RPMI7951 (cell line): ENCODE data around the gene SAMD4A. TPM values are rescaled to one million over a fixed set of nuclear protein-coding genes. Genes with fewer than 3 reads are reported as not detected.
"Not testable (repeated sequence)": the region's sequence is repeated elsewhere in the genome, so short reads cannot be mapped to it uniquely, and the experiment has no call there.

Source experiments
- DNase-seq: peaks from one replicate; pipeline ENCODE4 v3.0.0-alpha.2; 2012; ENCODE audit warnings: low read depth
- total RNA-seq: library from RNA; depleted of rRNA; stranded (reverse); fragments of >200 nt; shearing (Covaris generic); gene quantifications from 2 replicates; pipeline ENCODE4 v1.2.3, GENCODE V29; 2014

SAMD4A gene
- total RNA-seq, 1 experiment from 2014 or later: 10.1 TPM

DNA sequence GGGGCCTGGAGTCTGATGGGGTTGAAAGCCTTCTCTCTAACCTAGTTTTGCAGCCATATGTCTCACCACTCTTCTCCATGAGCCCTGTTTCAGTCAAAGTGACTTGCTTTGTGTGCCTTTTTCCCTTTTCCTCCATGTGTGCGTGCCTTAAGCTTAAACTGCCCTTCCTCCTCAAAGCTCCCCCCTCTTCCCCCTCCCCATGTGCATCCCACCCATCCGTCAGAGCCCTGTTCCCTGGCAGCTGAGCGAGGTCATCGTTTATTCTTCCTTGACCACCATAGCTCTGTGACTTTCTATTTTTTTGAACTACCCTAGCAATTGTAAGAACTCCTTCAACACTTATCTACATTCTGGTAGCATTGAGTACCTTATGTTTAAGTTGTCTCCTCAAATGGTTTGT, 24.9 kb downstream of the SAMD4A start:
- no peak for DNase-seq

DNA sequence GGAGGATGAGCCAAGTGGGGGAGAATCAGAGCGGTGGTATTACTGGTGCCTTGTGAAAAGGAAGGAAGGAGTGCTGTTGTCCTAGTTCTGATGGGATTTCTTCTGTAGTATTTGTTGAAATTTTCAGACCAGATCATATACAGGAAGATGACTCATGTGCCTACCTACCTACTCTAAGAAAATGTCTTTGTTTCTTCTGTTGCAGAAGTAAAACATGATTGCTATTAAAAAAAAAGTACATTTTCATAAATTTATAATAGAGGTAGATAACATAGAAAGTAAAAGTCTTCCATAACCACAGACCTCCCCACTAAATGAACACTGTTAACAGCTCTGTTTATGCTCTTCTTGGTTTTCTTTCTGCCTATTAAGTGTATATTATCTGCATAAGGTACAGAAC, 26.9 kb downstream of the SAMD4A start:
- no peak for DNase-seq

DNA sequence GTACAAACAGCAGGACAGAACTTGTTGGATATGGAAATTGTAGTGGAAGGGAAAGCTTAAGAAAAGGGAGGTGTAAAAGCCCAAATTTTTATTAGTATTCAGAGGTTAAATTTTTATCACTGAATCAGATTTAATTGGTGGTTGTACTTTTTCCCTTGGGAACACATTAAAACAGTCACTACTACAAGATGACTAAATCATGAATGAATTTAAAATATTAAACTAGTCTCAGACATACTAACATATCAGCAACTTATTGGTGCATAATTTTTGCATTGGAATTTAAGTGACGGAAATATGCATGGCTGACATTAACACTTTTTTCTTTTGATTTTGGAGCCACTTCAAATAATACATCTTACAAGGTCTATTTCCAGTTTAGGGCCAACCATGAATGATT, 27.6 kb downstream of the SAMD4A start:
- DNase-seq: no peak

- peak; percentile 66 for DNase-seq
Observed at GRCh38 chr14:54597795-54598443, 31.0 kb downstream of the SAMD4A start.

GRCh38 chr14:54599966-54600716, 33.2 kb downstream of the SAMD4A start:
- peak; percentile 37 for DNase-seq

DNA sequence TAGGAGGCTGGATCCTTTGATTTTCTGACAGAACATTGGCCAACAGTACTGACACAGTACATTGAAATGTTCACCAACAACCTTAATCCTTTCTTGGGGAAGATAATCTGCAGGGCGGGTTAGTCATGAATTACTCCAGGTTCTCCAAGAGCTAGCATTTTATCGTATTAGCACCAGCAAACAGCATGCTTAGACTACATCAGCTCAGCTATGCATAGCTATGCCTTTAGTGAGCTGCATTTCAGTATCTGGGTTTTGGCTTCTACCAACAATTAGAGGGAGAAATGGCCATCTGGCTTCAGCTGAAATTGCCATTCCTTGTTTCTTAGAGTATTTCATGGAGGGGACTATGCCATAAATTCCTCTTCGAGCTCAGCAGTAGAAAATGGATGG, 33.8 kb downstream of the SAMD4A start:
- peak; percentile 11 for DNase-seq

DNA sequence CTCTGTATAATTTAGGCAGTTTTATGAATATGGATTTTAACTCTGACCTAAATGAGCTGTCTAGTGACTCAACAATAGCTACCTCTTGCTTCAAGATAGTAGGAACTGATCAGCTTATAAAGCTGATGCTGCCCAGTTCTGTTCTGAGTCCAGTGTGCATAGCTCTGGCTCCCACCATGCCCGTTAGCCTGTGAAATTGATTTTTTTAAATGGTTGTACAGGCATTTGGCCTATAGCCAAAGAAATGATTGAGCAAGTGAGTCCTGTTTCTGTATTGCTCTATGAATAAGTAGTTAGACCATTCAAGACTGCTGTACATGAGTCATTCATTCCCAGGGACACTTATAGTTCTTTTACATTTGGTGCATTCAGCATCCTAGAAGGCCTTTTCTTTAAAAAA, 36.4 kb downstream of the SAMD4A start:
- DNase-seq: peak; percentile 43

- peak; percentile 81 for DNase-seq
Observed at GRCh38 chr14:54606178-54606577, 39.2 kb downstream of the SAMD4A start.

DNA sequence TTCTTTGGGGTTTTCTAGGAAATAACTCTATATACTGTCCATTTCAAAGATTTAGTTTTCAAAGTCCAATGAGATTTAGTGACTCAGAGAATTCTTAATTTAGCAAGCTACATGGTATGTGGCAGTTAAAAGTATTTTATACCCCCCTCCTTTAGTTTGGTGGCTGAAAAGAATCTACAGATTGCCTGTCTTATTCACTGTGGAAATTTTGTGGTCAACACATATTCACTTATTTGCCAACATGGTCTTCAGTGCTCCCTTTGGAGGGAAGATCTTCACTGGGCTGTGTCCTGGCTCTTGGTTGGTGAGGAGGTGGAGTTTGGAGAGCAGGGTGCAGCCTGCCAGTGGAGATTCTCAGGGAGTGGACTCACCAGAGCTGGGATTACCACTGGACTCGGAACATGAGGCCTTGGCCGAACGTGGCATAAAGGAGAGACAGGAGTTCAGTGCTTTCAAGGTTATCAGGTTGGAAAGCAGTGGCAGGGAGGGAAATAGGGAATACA, 39.8 kb downstream of the SAMD4A start:
- peak; percentile 85 for DNase-seq

- DNase-seq: no peak
Observed at GRCh38 chr14:54609576-54609975, 42.6 kb downstream of the SAMD4A start.

DNA sequence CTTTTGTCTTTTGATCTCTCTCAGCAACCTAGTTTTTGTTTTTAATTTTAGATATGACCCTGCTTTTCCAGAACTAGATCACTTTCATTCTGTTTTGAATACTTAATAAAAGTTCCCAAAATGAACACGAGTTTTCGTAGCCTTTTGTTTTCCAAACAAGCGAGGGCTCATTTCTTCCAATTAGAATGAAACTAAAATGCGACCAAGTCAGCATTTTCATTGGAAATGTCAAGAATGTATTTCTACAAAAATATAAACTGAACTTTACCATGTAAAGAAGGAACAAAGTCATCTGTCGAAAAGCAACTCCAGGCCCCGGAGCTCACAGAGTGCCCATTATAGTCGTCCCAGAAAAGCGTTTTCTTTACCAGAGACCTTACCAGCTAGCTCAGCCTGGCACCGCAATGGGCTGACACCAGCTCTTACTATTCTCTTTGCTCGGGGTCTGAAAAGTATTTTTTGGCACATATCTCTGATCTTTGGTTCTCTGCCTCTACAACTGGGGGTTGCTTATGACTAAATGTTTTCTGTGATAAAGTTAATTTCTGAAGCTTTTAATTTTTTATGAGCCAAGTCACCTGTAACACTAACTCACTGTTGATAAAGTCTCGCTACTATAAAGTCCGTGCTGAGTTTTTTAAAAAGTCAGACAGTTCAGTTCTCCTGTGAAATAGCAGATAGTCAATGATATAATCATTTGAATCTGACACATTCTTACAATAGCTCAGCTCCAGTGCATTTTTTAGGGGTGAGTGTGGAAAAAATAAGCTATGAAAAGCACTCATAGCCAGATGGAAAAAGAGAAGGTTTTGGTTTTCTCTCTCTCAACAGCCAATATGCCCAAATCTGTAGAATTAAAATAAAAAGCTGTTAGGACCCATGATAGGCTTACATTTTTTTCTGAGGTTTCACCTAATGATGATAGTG, 43.4 kb downstream of the SAMD4A start:
- peak; percentile 40 for DNase-seq

DNA sequence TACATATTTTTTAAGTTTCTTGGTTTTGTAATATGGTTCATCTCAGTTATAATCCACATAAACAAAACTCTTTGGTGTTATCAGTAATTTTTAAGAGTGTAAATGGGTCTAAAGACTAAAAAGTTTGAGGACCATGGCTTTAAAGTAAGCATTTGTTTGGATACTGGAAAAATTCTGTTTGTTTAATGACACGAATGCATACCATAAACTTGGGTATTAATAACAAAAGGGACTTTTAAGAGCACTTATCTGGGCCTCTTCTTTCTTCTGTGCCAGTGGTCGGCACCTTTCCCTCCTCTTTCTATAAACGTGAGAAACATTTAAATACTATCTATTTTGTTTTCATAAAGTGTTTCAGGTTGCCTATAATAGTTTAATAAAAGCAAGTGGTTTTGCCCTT, 47.4 kb downstream of the SAMD4A start:
- no peak for DNase-seq

- DNase-seq: no peak
Observed at GRCh38 chr14:54617467-54617866, 50.5 kb downstream of the SAMD4A start.

DNA sequence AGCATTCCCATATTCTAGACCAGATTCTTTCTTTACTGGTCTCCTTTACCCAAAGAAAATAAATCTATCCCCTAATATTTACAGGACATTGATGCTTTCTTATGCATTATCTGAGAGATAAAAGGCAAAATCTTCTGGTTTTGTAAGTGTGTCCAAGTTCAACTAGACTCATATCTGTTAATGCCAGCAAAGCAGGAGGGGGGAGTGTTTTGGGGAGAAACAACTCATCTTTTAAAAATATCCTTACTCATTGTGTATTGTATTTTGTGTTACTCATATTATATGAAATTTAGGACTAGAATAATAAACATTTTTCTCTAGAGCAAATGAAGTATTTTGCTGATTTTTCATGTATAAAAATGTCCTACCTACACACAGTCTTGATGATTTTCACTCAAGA, 54.8 kb downstream of the SAMD4A start:
- no peak for DNase-seq

DNA sequence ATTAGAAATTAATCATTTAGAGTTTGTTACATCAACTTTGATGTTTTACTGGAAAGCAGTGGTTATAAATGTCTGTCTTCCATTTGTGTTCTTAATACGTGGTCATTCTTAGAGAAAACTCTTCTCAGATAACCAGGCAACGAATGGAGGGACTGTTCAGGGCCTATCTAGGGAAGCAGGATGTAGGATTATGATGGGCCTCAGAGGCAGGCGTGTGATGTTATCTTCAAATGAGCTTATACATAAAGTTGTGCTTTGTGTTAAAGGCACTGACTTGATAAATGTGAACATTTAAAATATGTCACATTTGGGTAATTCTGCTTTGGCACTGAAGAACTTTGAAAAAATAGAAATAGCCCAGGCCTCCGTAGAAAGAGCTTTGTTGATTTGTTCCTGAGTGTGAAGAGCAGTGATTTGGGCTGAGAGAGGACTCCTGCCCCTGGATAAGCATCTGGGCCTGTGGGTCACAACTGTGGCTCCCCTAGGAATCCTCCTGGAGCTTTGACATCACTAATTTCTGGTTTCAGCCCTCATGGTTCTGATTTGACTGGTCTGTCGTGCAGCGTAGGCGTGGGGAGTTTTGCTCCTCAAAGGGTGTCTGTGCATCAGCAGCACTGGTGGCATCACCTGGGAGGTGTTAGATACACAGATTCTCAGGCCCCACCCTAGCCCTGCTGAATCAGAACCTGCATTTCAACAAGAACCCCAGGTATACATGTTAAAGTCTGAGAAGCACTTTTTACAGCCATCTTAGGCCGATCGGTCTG, 55.4 kb downstream of the SAMD4A start:
- DNase-seq: no peak

DNA sequence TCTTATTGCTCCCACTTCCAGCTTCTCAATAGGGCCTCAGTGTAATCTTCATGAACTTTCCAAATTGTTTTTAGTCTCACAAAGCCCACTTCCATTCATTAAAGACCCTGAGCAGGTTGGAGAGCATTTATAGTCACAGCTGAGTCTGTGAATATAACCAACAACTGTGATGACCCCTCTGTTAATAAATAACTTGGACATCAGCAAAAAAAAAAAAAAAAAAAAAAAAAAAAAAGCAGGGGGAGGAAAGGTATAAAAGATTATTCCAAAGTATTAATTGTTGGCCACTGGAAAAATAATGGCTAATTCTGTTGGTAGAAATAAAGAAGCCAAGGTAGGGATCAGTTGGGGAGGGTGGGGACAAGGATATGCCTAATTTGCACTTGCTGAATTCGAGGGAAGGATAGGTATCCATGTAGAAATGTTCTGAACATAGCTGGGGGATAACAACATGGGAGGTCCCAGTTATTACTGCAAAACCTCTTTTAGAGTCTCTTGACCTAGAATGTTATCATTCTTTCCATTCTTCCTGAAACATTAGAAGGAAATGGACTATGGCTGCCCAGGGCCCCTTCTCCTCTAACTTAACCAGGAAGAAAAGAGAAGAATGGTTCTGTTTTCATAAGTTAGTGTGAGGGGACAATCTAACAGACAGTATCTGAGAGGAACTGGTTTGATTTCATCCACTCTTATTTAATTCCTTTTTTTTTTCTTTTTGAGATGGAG, 56.5 kb downstream of the SAMD4A start:
- no peak for DNase-seq

DNA sequence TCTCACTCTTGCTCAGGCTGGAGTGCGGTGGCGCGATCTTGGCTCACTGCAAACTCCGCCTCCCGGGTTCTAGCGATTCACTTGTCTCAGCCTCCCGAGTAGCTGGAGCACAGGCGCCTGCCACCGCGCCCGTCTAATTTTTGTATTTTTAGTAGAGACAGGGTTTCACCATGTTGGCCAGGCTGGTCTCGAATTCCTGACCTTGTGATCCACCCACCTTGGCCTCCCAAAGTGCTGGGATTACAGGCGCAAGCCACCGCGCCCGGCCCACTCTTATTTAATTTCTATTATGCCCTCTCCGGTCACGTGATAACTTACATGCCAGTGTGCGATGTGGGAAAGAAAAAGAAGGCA, 57.1 kb downstream of the SAMD4A start:
- DNase-seq: not testable (repeated sequence)

DNA sequence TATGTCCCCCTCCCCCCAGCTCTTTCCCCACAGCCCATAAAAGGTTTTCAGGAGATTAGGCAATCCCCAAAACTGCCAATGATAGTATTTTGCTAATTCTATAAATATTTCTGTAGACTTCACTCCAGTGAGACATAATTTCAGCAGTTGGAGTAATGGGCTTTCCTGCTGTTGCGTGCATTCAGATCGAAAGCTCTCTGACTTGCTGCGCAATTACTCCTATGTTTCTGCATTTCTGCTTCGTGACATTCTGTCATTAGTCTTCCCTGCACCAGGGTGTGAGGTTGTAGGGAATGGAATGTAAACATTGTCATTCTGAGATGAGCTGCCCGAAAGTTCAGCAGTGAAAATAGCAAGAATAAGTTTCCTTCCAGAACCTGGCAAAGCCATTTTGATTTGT, 58.2 kb downstream of the SAMD4A start:
- DNase-seq: peak; percentile 26

DNA sequence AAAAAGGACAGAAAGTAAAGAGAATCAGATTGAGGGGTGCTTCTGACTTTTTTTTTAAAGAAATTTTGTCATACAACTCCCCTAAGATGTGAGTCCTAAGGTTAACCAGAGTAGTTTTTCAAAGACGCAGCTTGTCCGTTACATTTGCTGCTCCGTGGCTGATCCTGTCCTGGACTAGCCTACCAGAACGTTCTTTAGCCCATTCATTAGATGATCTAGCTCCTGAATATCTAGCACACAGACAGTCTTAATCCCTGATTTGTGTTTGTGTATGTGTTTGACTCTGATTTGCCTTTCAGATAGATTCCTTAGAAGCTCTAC, 60.3 kb downstream of the SAMD4A start:
- no peak for DNase-seq

- peak; percentile 72 for DNase-seq
Observed at GRCh38 chr14:54627540-54628363, 60.8 kb downstream of the SAMD4A start.
